HG02885 (cell line): ENCODE data around the gene DLG2.

Source experiments
- ATAC-seq: cut with Tn5 transposase; IDR thresholded peaks from one replicate; pipeline ENCODE4 v1.9.1; 2021; ENCODE audit warnings: mild to moderate bottlenecking; ENCODE audit not compliant: unreplicated experiment, poor library complexity

Gene DLG2

DNA sequence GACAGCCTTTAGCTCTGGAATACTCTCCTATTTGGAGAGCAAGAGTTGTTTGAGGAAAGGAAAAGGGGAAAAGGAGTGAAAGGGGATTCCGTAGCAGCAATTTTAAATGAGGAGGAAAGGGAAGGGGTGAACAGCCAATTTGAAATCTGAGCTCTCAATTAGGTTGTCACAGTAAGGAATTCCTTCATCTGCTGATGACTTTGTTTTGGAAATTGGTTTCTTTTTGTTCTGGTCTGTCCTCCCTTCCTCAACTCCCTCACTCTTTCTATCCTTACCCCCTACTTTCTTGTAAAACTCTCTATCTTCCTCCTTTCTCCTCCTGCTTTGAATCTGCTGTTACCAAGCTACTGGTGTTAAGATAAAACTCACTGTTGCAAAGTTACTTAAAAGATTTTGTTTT, 1155.6 kb downstream of the DLG2 start:
- ATAC-seq = no peak

DNA sequence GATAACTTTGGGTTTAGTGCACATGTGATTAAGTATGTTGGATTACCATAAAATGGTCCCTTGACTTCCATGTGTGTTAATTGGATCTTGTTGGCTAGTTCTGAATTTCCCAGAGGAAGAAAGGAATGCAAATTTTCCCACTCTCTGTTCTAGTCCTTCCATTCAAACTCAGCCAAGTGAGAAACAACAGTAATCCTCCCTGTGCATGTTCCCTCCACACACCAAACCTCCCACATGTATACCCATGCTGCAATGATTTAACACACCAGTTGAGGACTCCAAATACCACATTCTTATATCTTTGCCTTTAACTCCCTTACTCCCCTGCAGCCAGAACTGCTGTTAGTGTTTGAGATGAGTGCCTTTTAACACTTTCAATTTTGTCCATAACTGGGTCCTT, 1158.9 kb downstream of the DLG2 start:
- ATAC-seq = no peak

DNA sequence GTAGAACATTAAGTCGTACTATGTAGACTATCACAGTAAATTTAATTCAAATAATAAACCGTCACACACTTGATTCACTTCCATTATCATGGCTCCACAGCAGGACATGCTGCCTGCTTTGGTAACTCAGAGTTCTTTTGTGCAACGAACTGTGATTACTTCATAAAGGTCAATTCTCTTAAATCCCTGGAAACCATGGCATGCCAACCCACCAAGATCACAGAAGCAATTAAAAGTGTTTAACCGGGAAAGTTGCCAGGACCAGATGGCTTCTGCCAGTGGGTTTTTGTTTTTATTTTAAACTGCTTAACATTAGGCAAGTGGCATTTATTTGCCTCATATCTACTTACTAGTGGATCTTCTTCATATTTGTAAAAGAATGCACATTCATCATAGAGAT, 1162.1 kb downstream of the DLG2 start:
- no peak for ATAC-seq

DNA sequence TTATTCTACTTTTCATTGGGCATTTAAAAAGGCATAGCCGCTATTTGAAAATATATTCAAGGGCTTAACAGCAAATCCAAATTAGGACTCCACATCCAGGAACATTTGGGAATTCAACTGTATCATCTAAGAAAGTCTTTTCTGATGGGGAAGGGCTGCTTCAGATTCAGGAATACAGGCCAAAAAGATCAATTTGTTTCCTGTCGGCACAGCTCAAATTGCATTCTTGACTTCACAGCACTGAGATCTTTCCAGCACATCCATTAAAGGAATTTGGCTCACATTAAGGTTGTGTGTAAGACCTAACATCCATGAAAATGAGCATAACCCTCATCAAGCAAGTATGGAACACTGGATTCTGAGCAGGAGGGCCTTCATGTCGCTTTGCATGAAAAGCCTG, 1171.5 kb downstream of the DLG2 start:
- no peak for ATAC-seq

DNA sequence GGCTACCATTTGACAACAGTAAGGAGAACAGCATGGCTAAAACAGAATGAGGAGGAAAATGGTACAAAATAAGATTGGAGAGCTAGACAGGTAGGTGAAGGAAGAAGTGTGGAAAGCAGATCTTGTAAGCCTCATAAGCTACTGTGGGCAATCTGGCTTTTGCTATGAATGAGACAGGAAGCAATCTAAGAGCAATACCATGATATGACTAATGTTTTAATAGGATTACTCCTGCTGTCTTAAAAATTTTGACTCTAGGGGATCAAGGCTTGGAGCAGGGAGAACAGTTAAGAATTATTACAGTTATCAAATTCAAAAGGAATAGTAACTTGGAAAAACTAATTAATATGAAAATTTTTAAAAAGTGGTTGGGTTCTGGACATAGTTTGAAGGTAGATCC, 1174.9 kb downstream of the DLG2 start:
- ATAC-seq = no peak

DNA sequence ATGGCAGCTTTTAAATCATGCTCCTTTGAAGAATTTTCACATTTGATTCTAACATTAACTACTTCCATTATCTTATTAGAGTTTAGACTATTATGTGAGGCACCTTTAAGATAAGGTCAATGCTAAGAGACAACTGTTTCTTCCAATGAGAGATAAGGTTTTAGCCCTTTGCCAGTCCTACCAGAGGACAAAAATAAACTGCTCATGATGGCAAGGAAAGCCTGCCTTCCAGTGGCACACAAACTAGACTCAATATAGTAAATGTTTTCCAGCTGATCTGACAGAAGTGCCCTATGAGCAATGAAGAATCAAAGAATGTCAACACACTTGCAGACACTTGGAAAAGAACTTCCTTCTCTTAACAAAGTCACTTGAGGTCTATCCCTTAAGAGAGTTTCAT, 1188.6 kb downstream of the DLG2 start:
- no peak for ATAC-seq

DNA sequence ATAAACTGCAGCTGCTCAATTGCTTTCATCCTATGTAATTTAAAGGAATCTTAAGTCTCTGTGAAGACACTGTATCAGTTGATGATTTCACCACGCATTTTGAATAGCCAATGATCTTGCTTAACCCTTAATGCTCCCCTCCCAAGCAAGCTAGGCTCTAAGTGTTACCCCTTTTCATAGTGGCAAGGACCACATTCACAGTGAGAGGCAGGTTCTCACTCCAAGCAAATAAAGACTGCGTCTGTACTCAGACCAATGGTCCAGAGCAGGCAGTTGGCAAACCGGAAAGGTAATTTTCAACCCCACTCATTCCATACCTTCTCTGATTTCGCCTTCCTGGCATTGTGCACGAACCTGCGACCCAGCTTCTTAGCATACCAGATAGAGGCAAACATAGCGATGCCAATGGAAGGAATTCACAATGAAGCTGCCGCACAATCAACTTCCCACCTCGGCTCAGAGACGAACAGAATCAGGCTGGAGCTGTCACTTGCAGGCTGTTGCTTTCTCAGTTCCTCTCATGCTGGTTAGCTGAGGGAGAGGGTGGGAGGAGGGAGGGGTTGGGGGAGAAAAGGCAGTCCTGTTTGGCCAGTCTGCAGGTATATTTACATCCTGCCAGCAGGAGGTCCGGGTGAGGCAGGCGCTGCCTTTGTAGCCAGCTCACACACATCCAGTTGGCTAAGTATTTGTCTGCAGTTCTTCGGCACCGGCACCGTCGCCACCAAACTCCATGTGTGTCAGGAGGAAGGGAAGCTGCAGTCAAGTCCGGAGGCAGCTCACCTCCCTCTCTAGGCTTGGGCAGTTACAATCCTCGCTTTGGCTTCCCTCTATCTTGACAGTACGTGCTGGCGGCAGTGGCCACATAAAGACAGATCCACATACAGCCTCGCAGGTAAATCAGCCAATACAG, 1189.8 kb downstream of the DLG2 start:
- peak; percentile 96 for ATAC-seq

DNA sequence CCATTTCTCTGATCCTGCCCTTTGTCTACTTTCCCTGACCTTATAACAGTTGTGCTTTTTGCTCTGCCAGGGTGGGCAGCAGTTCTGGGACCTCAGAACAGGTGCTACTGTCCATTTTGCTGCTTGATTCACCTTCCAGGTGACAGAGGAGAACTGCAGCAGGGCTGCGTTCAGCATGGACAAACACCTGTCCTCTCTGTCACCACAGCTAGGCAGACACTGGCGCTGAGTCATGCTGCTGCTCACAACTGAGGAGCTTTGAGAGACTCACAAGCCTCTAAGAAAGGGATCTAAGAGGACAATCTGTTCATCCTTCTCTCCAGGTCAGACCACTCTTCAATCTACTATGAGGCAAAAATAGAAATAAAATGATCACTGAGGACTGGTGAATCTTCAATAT, 1196.5 kb downstream of the DLG2 start:
- ATAC-seq = no peak

DNA sequence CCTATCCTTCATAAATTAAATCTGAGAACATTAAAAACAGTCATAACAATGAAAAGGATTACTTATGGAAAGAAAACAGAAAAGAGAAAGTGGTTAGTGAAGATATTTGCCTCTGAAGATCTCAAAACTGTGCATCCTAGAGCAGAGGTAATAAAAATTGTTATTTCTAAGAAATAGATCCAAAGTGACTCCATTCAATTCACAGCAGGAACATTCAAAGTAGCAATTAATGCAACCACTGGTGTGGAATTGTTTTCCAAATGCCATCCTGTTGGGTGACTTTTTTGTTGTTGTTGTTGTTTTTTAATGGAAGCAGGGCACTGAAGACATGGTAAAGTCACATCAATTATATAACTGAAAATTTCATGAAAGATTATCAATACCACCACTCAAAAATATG, 1201.5 kb downstream of the DLG2 start:
- no peak for ATAC-seq

DNA sequence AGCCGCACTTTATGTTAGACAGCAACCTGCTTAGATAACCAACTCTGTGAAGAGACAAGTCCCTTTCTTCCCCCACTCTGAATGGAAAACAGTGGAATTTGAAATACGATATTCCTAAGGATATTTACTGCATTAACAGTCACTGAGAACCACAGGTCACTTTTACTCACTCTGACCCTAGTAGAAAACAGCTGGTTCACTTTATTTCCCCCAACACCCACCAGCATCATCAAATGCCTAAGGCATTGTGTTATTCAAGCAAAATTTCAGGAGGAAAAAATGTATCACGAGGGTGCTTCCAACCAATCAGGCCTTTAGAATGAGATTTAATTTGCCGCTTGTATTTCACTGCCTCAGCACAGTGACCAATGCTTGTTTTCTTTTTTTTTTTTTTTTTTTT, 1206.9 kb downstream of the DLG2 start:
- no peak for ATAC-seq

DNA sequence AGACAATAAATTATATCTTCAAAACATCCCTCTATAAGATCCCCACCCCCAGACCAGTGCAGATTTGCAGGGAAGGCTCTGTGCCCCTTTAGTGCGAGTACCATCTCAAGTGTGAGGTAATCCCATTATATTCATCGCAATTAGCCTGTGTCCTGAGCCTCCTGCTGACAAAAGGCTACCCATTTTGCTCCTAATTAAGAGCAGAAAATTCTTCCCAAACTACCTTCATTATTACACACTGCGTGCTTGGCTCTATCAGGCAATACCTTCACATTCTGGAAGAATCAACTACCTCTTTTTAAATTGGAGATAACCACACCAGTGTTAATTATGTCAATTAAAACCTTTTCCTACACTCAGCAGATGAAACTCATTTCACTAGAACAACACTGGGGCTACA, 1207.5 kb downstream of the DLG2 start:
- ATAC-seq = no peak

DNA sequence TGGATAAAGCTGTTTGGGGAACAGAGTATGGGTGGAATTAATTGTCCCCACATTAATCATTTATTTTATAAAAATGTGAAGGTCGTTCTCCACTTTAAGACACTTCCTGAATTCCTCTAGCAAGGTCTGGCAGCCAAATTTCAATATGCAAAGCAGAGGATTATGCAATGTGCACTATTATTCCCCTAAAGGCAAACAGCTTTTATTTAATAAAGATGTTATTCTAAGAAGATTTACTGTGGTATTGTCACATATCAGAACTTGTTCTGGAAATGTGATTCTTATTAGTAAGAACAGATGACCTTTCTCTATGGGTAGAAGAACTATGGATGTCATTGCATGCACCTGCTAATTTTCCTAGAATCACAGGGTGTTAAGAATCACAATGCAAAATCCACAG, 1212.2 kb downstream of the DLG2 start:
- no peak for ATAC-seq

DNA sequence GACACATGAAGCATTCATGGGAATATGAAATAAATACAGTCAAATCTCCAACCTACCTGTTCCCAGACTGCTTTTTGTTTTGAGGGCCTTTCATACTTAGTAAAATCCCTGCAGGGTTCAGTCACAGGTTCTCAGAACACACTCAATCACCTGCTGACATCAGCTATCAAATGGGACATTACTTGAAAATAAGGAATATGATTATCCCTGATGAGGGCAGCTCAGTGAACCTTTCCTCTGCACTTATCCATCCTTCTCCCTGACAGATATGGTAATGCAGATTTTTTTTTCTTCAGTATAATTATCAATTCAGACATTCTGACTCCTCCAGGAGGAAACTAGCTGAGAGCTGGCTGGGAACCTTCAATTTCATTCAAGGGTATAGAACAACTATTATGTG, 1213.6 kb downstream of the DLG2 start:
- ATAC-seq = no peak

DNA sequence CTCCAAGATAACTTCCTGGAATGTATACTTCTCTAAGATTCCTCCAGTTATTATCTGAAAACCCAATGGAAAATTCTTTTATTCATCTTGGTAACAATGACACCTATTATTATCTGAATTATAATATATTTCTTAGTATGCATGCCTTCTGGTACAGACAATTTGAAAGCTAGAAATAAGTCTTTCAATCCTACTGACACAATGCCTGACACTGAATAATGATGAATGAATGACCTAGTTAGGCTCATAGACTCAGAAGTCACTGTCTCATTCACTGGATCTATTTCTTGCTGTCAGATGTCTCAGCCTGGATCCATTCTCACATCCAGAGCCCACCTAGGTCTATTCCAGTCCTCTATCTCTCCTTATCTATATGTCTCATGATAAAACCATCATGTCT, 1214.3 kb downstream of the DLG2 start:
- ATAC-seq = no peak

DNA sequence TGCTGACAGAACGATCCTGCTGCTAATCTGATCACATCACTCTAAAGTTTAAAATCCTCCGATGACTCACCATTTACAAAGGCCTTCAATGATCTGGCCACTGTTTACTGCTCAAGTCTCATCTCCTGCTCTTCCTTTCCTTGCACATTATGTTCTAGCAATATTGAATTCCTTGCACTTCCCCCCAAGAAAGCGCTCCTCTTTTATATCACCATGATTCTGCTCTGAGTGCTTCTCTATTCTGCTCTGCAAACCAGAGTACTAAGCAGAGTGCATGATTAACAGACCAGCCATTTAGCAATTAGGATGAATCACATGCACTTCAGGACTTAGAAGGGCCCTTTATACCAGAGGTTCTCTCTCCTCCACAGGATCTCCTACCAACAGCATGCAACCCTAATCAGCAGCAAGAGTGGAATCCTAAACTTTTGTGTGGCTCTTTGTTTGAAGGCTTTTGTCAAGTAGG, 1218.2 kb downstream of the DLG2 start:
- ATAC-seq = no peak

DNA sequence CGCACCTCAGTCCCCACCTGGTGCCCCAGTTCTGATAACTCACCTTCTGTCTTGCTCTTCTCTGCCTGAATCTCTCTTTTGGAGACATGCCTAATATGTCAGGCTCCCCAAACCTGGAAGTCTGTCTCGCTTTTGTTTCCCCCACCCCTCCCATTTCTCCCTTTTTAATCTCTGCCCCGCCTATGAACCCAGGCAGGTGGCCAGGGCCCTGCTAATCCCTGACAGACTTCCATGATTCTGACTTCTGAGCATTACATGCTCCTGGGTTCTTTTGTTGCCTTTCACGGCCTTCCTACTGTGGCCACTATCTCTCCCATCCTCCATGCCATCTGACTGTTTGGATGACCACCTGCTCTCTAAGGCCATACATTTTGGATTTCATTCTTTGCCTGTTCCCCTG, 1220.1 kb downstream of the DLG2 start:
- ATAC-seq = no peak

DNA sequence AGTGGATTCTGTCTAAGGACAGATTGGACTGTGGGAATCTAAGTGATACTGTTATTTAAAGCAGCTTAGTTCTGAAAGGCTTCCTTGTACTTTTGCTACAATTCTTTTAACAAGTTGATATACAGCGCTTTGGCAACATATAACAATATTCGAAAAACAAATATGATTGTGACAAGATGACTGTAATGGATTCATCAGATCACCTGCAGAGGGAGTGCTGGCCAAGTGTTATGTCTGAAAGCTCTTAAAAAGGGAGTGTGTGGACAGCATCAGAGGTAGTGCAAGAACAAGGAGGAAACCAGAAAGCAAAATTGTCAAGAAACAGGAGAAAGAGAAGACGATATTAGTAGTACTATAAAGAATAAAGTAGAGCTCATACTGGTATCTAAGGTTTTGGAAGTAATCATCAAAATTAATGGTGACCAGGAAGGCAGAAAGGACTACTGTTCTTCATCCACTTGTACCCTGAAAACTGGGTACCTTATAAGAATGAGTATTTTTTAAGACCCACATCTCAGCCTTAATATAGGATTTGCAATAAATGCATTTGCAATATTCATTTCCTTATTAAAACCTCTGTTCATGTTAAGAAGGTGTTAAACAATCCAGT, 1229.0 kb downstream of the DLG2 start:
- ATAC-seq = no peak

DNA sequence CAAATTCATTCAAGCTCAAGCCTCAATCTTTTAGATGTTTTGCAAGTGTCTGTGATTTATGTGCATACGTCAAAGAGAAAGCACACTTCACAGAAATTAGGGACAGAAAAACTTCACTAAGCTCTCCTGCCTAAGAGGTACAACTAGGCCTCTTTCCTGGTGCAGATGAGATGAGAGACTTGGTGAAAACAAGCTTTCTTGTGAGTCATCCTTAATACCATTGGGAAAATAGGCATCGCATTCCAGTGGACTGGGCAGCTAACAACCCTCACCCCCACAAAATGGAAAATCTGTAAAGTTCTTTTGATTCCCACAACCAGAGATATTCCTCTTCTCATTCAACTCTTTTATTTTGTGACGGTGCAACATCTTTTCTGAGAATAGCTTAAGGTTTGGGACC, 1230.6 kb downstream of the DLG2 start:
- no peak for ATAC-seq

DNA sequence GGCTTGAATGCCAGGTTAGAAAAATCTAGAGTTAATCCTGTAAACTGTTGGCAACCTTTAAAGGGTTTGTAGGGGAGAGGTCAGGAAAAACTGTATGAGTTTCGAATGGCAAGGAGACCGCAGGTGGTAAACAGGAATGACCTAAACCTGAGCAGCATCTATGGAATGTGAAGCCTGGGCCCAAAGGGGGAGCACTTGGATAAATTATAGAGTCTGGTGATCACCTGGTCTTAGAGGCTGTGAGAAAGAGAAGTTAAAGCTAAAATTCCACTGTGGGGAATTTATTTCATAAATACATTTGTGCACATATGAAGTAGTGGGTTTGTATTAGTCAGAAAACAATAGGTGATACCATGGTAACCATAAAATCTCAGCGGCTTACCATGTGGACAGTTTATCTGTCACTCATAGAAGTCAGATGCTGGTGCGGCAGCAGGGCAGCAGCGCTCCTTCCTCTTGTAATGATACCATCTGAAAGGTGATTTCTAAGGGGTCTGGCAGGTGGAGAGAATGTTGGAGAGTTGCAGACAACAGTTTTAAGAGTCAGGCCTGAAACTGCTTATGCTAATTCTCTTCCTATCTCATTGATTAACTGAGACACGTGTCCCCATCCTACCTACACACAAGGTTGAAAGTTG, 1236.6 kb downstream of the DLG2 start:
- no peak for ATAC-seq

DNA sequence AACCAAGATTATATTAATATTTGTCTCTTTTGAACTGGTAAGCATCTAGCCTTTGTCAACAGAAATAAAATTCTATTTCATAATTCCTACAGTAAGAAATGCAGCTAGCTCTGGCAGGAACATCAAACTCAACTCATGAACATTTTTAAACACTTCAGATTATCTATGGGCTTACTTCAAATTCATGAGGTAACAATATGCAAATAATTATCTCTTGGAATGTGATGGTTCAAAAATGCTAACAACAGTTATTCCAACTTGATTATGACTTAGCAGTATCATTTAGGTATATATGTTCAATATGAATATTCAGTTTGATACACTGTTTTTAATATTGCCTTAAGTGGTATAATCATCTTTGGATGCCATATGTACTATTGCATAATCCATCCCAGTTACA, 1237.4 kb downstream of the DLG2 start:
- no peak for ATAC-seq

DNA sequence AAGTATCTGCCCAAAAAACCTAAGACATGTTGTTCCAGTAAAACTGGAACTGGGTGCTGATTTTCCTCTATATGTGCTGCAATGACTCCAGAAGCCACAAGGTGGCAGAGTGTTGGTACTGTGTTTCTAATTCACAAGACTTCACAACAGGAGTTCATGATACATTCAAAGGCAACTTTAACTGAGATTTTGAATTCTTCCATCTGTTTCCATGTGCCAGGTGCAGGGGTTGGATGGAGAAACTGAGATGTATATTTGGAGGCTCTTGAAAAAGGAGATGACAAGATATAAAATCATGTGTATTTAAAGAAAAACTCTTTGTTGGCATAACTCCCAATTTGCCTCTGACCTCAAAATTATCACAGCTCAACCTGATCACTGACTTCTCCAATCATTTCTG, 1242.4 kb downstream of the DLG2 start:
- peak; percentile 88 for ATAC-seq
